ENCODE results near the gene MIR17HG. TPM values are rescaled to one million over a fixed set of nuclear protein-coding genes. Genes with fewer than 3 reads are reported as not detected.

The MIR17HG gene
- total RNA-seq, 1 donor from 2014 or later, result 0.82 TPM

- Mint-ChIP-seq H3K27me3 (ENCODE audit: low read depth) (no peaks in the 10 kb centered on the region), H3K4me3 (ENCODE audit: unreplicated experiment) (no peak overlapping the region), H3K9me3 (ENCODE audit: low read depth) (peaks cover 3% of the 10 kb centered on the region), H3K4me1 (ENCODE audit: low read depth) (no peaks in the 10 kb centered on the region), H3K27ac (ENCODE audit: unreplicated experiment) (no peak overlapping the region), H3K36me3 (ENCODE audit: low read depth) (no peaks in the 10 kb centered on the region)
- TF ChIP-seq CTCF (IDR thresholded peaks at IDR 0.05), result no peak
- DNase-seq (ENCODE audit: low spot score), result no peak
Observed at GRCh38 chr13:91305652-91306051, 41.8 kb upstream of the MIR17HG start.

- H3K36me3 Mint-ChIP-seq (ENCODE audit: low read depth), result no peaks in the 10 kb centered on the region
- no peaks in the 10 kb centered on the region for H3K4me1 Mint-ChIP-seq (ENCODE audit: low read depth)
- TF ChIP-seq CTCF (IDR thresholded peaks at IDR 0.05), result no peak
Observed at GRCh38 chr13:91307887-91308286, 39.6 kb upstream of the MIR17HG start.

GRCh38 chr13:91308299-91308698 lies 39.2 kb upstream of the MIR17HG start:
- no peak overlapping the region for H3K27ac Mint-ChIP-seq (ENCODE audit: unreplicated experiment)
- peak; percentile 53 for TF ChIP-seq CTCF (IDR thresholded peaks at IDR 0.05)

More at GRCh38 chr13:91307887-91308286, 39.6 kb upstream of the MIR17HG start:
- Mint-ChIP-seq H3K4me3 (ENCODE audit: unreplicated experiment) (no peak overlapping the region), H3K9me3 (ENCODE audit: low read depth) (peaks cover 3% of the 10 kb centered on the region), H3K27ac (ENCODE audit: unreplicated experiment) (no peak overlapping the region), H3K27me3 (ENCODE audit: low read depth) (no peaks in the 10 kb centered on the region)
- no peak for DNase-seq (ENCODE audit: low spot score)

GRCh38 chr13:91311491-91311890 lies 36.0 kb upstream of the MIR17HG start:
- H3K27ac Mint-ChIP-seq (ENCODE audit: unreplicated experiment), result no peak overlapping the region
- no peaks in the 10 kb centered on the region for H3K9me3 Mint-ChIP-seq (ENCODE audit: low read depth)
- DNase-seq (ENCODE audit: low spot score), result no peak
- no peaks in the 10 kb centered on the region for H3K36me3 Mint-ChIP-seq (ENCODE audit: low read depth)
- H3K4me1 Mint-ChIP-seq (ENCODE audit: low read depth), result no peaks in the 10 kb centered on the region
- H3K27me3 Mint-ChIP-seq (ENCODE audit: low read depth), result no peaks in the 10 kb centered on the region
- H3K4me3 Mint-ChIP-seq (ENCODE audit: unreplicated experiment), result no peak overlapping the region
- no peak for TF ChIP-seq CTCF (IDR thresholded peaks at IDR 0.05)

More at GRCh38 chr13:91308299-91308698, 39.2 kb upstream of the MIR17HG start:
- no peaks in the 10 kb centered on the region for H3K27me3 Mint-ChIP-seq (ENCODE audit: low read depth)
- DNase-seq (ENCODE audit: low spot score), result no peak
- no peaks in the 10 kb centered on the region for H3K4me1 Mint-ChIP-seq (ENCODE audit: low read depth)
- no peaks in the 10 kb centered on the region for H3K36me3 Mint-ChIP-seq (ENCODE audit: low read depth)
- H3K9me3 Mint-ChIP-seq (ENCODE audit: low read depth), result peaks cover 3% of the 10 kb centered on the region
- no peak overlapping the region for H3K4me3 Mint-ChIP-seq (ENCODE audit: unreplicated experiment)

GRCh38 chr13:91312324-91312723 lies 35.2 kb upstream of the MIR17HG start:
- no peaks in the 10 kb centered on the region for H3K36me3 Mint-ChIP-seq (ENCODE audit: low read depth)
- no peaks in the 10 kb centered on the region for H3K9me3 Mint-ChIP-seq (ENCODE audit: low read depth)
- DNase-seq (ENCODE audit: low spot score), result no peak
- no peaks in the 10 kb centered on the region for H3K4me1 Mint-ChIP-seq (ENCODE audit: low read depth)
- no peak for TF ChIP-seq CTCF (IDR thresholded peaks at IDR 0.05)
- no peaks in the 10 kb centered on the region for H3K27me3 Mint-ChIP-seq (ENCODE audit: low read depth)
- no peak overlapping the region for H3K27ac Mint-ChIP-seq (ENCODE audit: unreplicated experiment)
- H3K4me3 Mint-ChIP-seq (ENCODE audit: unreplicated experiment), result no peak overlapping the region
